Epithelial cell of esophagus (primary cell): ENCODE data around the gene NLRC5.

Experiments
- DNase-seq: peaks from one replicate; pipeline ENCODE4 v3.0.0; 2010; ENCODE audit warnings: low read depth
- H3K4me3 ChIP-seq: 2 replicates; pipeline ENCODE4 v1.5.1; 2011; ENCODE audit warnings: mild to moderate bottlenecking, low read length, control low read depth
- CTCF ChIP-seq: IDR thresholded peaks from 2 replicates; pipeline ENCODE4 v1.5.1; 2011; ENCODE audit warnings: low read depth, mild to moderate bottlenecking, low read length, control low read depth, inconsistent platforms; ENCODE audit not compliant: insufficient read depth; ENCODE audit errors: missing control alignments

NLRC5 gene

GRCh38 chr16:57016831-57017230, 27.5 kb downstream of the NLRC5 start:
- TF ChIP-seq CTCF = no peak
- no peak overlapping the region for H3K4me3 ChIP-seq
- no peak for DNase-seq

DNA sequence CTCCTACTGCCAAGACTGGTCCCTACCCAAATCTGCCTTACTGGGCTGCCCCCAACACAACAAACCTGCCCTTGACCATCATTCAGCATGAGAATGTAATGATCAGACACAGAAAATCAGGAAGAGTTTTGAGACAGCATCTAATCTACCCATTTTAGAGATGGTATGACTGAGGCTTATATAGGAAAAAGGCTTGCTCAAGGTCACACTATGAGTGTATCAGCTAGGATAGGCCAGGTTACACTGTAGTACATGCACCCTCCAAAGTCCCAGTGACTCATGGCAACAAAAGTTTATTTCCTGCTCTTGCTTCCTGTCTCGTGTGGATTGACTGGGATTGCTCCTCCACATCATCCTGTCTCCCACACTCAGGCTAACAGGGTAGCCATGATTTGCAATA, 27.9 kb downstream of the NLRC5 start:
- TF ChIP-seq CTCF = no peak
- H3K4me3 ChIP-seq = no peak overlapping the region
- DNase-seq = peak; percentile 45

- no peak for DNase-seq
- TF ChIP-seq CTCF = no peak
- no peak overlapping the region for H3K4me3 ChIP-seq
Observed at GRCh38 chr16:57019746-57020145, 30.4 kb downstream of the NLRC5 start.

DNA sequence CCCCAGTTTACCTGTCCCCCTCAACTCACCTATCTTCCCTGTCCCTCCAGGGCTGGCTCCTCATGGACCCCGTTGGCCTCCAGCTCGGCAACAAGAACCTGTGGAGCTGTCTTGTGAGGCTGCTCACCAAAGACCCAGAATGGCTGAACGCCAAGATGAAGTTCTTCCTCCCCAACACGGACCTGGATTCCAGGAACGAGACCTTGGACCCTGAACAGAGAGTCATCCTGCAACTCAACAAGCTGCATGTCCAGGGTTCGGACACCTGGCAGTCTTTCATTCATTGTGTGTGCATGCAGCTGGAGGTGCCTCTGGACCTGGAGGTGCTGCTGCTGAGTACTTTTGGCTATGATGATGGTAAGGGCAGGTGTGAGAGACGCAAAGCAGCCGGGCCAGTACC, 31.3 kb downstream of the NLRC5 start:
- no peak for DNase-seq
- H3K4me3 ChIP-seq = no peak overlapping the region
- no peak for TF ChIP-seq CTCF

- TF ChIP-seq CTCF = no peak
- DNase-seq = no peak
- H3K4me3 ChIP-seq = no peak overlapping the region
Observed at GRCh38 chr16:57021757-57022156, 32.4 kb downstream of the NLRC5 start.

DNA sequence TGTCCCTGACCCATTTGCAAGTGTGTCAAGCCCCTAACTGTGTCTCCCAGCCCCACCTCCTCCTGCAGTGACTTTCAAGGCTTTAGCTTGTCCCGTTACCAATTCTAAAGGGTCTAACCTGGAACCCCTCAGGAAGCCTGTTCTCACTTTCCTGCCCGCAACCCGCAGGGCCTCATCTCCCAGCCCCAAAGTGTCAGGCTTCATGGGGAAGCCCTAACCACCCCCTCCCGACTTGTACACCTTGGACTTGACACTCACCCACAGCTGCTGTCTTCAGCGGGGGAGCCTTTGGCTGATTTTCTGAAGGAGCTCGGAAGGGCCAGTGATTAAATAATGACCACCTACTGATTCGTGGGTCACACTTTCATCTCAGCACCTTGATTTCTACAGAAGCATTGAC, 33.1 kb downstream of the NLRC5 start:
- H3K4me3 ChIP-seq = no peak overlapping the region
- DNase-seq = no peak
- no peak for TF ChIP-seq CTCF

- no peak overlapping the region for H3K4me3 ChIP-seq
- no peak for DNase-seq
- no peak for TF ChIP-seq CTCF
Observed at GRCh38 chr16:57023541-57024249, 34.3 kb downstream of the NLRC5 start.
